Thyroid gland (tissue), 4 donors: ENCODE data around the gene NECTIN2. TPM values are rescaled to one million over a fixed set of nuclear protein-coding genes. Genes with fewer than 3 reads are reported as not detected.
A peak's percentile ranks its signal among the peaks of the same experiment; 100 is the strongest.

Experiments used
- DNase-seq, 2 donors: peaks; one replicate each; pipeline ENCODE4 v3.0.0-alpha.2; 2019
- H3K27ac ChIP-seq, 3 donors: fragments of 200-600 bp; sonication (generic); 1 replicate in 2 of 3; 2 replicates in 1 of 3; pipeline ENCODE4 v1.5.1; 2016 to 2019; ENCODE audit warnings: mild to moderate bottlenecking in 1 of 3, moderate library complexity in 1 of 3
- H3K27me3 ChIP-seq: fragments of 200-600 bp; sonication (generic); one replicate; pipeline ENCODE4 v1.5.1; 2019
- H3K36me3 ChIP-seq, 2 donors: fragments of 200-600 bp; sonication (generic); one replicate each; pipeline ENCODE4 v1.5.1; 2016 to 2019
- H3K4me1 ChIP-seq, 2 donors: fragments of 200-600 bp; sonication (generic); one replicate each; pipeline ENCODE4 v1.5.1; 2017 to 2019
- H3K4me3 ChIP-seq, 3 donors: fragments of 200-600 bp; sonication (generic); replicated peaks in 1 of 3; 1 replicate in 2 of 3; 2 replicates in 1 of 3; pipeline ENCODE4 v1.5.1; 2016; ENCODE audit warnings: mild to moderate bottlenecking in 1 of 3
- H3K9me3 ChIP-seq: fragments of 200-600 bp; sonication (generic); one replicate; pipeline ENCODE4 v1.5.1; 2017
- POLR2A ChIP-seq, 2 donors: fragments of 450-650 bp; IDR thresholded peaks; one replicate each; pipeline ENCODE4 v1.6.1; 2017; ENCODE audit warnings: antibody characterized with exemption in 2 of 2, mild to moderate bottlenecking in 2 of 2, moderate library complexity in 1 of 2
- WGBS, 2 donors: methylation state at CpG; one replicate each; pipeline ENCODE4 v1.1.5; 2017; 5-methylcytosine and 5-hydroxymethylcytosine counted together
- intact Hi-C: fragments of 100-400 bp; cut with DNase I; formaldehyde crosslinking; loops from one replicate; pipeline ENCODE4 v1.15.1; 2023
- total RNA-seq, 4 donors: library from RNA; depleted of rRNA; stranded (reverse); fragments of >200 nt; gene quantifications; one replicate each; pipeline ENCODE4 v1.2.3, GENCODE V29; 2016
- TF ChIP-seq, protein P1 (sequence below), 6 experiments: fragments of 200-600 bp in 3 of 6; fragments of 450-650 bp in 3 of 6; sonication (generic) in 3 of 6; IDR thresholded peaks; one replicate each; pipeline ENCODE4 v1.5.1; 2016 to 2019; ENCODE audit warnings: antibody characterized with exemption in 6 of 6, mild to moderate bottlenecking in 2 of 6, inconsistent platforms in 1 of 6, moderate library complexity in 1 of 6

Gene NECTIN2
- total RNA-seq, 4 donors from 2014 or later, result 88.6 to 164 (median 117) TPM

GRCh38 chr19:44891016-44891882 is 45.2 kb downstream of the NECTIN2 start, which contains the start of gene TOMM40:
TOMM40 (plus strand) TSS chr19:44891254; CDS start chr19:44891416, 162 bp downstream.
- Histone ChIP-seq H3K36me3 (peaks cover 36 to 42% of the 10 kb centered on the region in 2 donors), H3K27ac (peak within 1 kb of the TSS; percentile 59 to 91 (median 85)), H3K4me1 (peaks cover 13 to 18% of the 10 kb centered on the region in 2 donors), H3K4me3 (peak within 1 kb of the TSS; percentile 50 to 79 (median 75)), H3K27me3 (no peaks in the 10 kb centered on the region), H3K9me3 (no peaks in the 10 kb centered on the region)
- WGBS, 2 donors, result 1 to 2% methylated on average over 10 to 57 of the region's 81 CpGs
- no peak for DNase-seq
- intact Hi-C loops, result no loop called here
- TF ChIP-seq, protein P1, sequence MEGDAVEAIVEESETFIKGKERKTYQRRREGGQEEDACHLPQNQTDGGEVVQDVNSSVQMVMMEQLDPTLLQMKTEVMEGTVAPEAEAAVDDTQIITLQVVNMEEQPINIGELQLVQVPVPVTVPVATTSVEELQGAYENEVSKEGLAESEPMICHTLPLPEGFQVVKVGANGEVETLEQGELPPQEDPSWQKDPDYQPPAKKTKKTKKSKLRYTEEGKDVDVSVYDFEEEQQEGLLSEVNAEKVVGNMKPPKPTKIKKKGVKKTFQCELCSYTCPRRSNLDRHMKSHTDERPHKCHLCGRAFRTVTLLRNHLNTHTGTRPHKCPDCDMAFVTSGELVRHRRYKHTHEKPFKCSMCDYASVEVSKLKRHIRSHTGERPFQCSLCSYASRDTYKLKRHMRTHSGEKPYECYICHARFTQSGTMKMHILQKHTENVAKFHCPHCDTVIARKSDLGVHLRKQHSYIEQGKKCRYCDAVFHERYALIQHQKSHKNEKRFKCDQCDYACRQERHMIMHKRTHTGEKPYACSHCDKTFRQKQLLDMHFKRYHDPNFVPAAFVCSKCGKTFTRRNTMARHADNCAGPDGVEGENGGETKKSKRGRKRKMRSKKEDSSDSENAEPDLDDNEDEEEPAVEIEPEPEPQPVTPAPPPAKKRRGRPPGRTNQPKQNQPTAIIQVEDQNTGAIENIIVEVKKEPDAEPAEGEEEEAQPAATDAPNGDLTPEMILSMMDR (IDR thresholded peaks at IDR 0.05), result peak in 1 of 6 experiments; percentile 8
- peak in 1 of 2 donors; percentile 30 for TF ChIP-seq POLR2A (IDR thresholded peaks at IDR 0.05)

- WGBS, 2 donors, result 91 to 93% methylated on average over 6 to 7 of the region's 7 CpGs
- Histone ChIP-seq H3K36me3 (peaks cover 34 to 35% of the 10 kb centered on the region in 2 donors), H3K4me3 (no peak overlapping the region), H3K4me1 (peaks cover 13 to 18% of the 10 kb centered on the region in 2 donors), H3K27ac (no peak overlapping the region), H3K9me3 (no peaks in the 10 kb centered on the region), H3K27me3 (no peaks in the 10 kb centered on the region)
- no peak for TF ChIP-seq POLR2A (IDR thresholded peaks at IDR 0.05)
- no peak for DNase-seq
- intact Hi-C loops, result no loop called here
Observed at GRCh38 chr19:44892932-44893331, 46.8 kb downstream of the NECTIN2 start.

GRCh38 chr19:44893332-44894051 is 47.4 kb downstream of the NECTIN2 start:
- WGBS, 2 donors, result 91 to 93% methylated on average over 12 to 18 of the region's 18 CpGs
- H3K4me3 ChIP-seq, result no peak overlapping the region
- H3K27me3 ChIP-seq, result no peaks in the 10 kb centered on the region
- H3K4me1 ChIP-seq, result peaks cover 13 to 18% of the 10 kb centered on the region in 2 donors
- peaks cover 31 to 34% of the 10 kb centered on the region in 2 donors for H3K36me3 ChIP-seq
- H3K27ac ChIP-seq, result no peak overlapping the region
- intact Hi-C loops, result no loop called here
- no peak for TF ChIP-seq POLR2A (IDR thresholded peaks at IDR 0.05)
- TF ChIP-seq, protein P1 (IDR thresholded peaks at IDR 0.05), result no peak
- H3K9me3 ChIP-seq, result no peaks in the 10 kb centered on the region
- no peak for DNase-seq

DNA sequence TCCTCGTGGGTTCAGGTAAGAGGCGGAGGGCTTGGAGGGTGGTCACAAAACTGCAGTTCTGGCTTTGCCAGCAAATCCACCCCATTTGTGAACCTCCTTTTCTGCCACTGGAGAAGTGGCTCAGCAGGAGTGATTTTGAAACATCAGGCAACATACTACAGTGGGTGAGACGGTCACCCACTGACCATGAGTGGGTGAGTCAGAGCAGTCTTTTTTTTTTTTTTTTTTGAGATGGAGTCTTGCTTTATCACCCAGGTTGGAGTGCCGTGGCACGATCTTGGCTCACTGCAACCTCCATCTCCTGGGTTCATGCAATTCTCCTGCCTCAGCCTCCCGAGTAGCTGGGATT is 47.9 kb downstream of the NECTIN2 start:
- Histone ChIP-seq H3K4me3 (no peak overlapping the region), H3K27me3 (no peaks in the 10 kb centered on the region), H3K36me3 (peaks cover 31 to 34% of the 10 kb centered on the region in 2 donors), H3K4me1 (peaks cover 13 to 18% of the 10 kb centered on the region in 2 donors), H3K27ac (no peak overlapping the region), H3K9me3 (no peaks in the 10 kb centered on the region)
- no peak for DNase-seq
- WGBS, 2 donors, result 96 to 100% methylated on average over 6 of the region's 6 CpGs
- TF ChIP-seq, protein P1 (IDR thresholded peaks at IDR 0.05), result no peak
- intact Hi-C loops, result no loop called here

DNA sequence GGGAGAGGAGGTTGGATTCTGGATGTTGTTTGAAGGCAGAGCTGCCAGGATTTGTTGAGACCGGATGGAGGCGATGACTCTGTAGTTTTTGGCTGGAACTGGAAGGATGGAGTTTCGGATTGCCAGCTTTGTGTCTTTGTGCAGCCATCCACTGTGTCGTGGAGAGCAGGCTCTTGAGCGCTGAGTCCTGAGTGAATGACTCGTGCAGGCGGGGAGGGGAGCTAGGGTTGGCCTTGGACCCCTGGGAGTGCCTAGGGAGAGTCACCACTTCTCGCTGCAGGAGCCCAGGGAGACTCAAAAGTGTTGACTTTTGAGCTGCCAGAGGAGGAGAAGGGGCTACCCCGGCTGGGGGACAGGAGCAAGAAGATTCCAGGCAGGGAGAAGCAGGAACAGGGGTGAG is 48.8 kb downstream of the NECTIN2 start:
- H3K27ac ChIP-seq, result no peak overlapping the region
- H3K36me3 ChIP-seq, result peaks cover 34 to 36% of the 10 kb centered on the region in 2 donors
- WGBS, 2 donors, result 72 to 78% methylated on average over 9 of the region's 9 CpGs
- H3K4me3 ChIP-seq, result no peak overlapping the region
- TF ChIP-seq, protein P1 (IDR thresholded peaks at IDR 0.05), result no peak
- TF ChIP-seq POLR2A (IDR thresholded peaks at IDR 0.05), result no peak
- intact Hi-C loops, result no loop called here
- H3K4me1 ChIP-seq, result peaks cover 10 to 14% of the 10 kb centered on the region in 2 donors
- no peak for DNase-seq
- no peaks in the 10 kb centered on the region for H3K27me3 ChIP-seq
- H3K9me3 ChIP-seq, result no peaks in the 10 kb centered on the region
